Measurements from ENCODE around the gene SQOR.

DNA sequence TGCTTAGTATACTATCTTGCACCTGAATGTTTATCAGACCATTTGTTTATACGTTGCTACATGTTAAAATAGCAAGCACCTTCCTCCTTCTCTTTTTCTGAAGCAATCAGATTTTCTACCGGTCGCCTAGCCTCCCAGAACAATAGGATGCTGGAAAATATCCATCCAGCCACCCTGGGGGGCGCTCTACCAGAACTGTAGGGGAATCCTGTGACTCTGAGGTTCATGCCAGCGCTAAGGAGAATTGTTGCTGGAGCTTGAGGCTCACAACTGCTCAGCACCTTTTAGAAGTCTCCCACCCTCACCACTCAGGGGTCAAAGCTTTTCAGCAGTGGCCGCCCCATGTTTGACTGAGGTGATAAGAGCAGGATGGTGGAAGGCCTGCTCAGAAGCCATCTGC, 27.5 kb downstream of the SQOR start:
- TF ChIP-seq POLR2A (IDR thresholded peaks at IDR 0.05) (no peak), CTCF (IDR thresholded peaks at IDR 0.05) (no peak)

All from body of pancreas (tissue), 4 donors.